OCI-LY3 (cell line): ENCODE results near the gene MLLT10.
"Not testable (repeated sequence)": the region's sequence is repeated elsewhere in the genome, so short reads cannot be mapped to it uniquely, and the experiment has no call there.

ENCODE experiments used
- H2AFZ ChIP-seq: fragments of 200-600, 300-600 bp; shearing (Covaris generic); 2 replicates; pipeline ENCODE4 v1.6.0; 2014; ENCODE audit warnings: antibody characterized with exemption, low read depth, low read length
- H3K27ac ChIP-seq: fragments of 200-600, 300-600 bp; sonication (generic); 2 replicates; pipeline ENCODE4 v1.5.1; 2014; ENCODE audit warnings: mild to moderate bottlenecking, low read length, moderate library complexity, mixed read lengths
- H3K27me3 ChIP-seq: fragments of 200-600, 300-600 bp; sonication (generic); 2 replicates; pipeline ENCODE4 v1.6.1; 2014; ENCODE audit warnings: low read depth, low read length, mixed read lengths
- H3K36me3 ChIP-seq: fragments of 200-600, 300-600 bp; sonication (generic); replicated peaks from 2 replicates; pipeline ENCODE3; 2014; ENCODE audit warnings: low read depth, low read length, mixed read lengths
- H3K4me1 ChIP-seq: fragments of 300-600, 200-600 bp; sonication (generic); 2 replicates; pipeline ENCODE4 v1.6.1; 2014; ENCODE audit warnings: low read length, mixed read lengths
- H3K4me2 ChIP-seq: fragments of 200-600, 300-600 bp; sonication (generic); 2 replicates; pipeline ENCODE4 v1.6.1; 2014; ENCODE audit warnings: low read length, mixed read lengths
- H3K4me3 ChIP-seq: fragments of 300-600, 200-600 bp; sonication (generic); 2 replicates; pipeline ENCODE4 v1.5.1; 2014; ENCODE audit warnings: antibody characterized with exemption, mild to moderate bottlenecking, low read length, moderate library complexity
- H3K79me2 ChIP-seq: fragments of 300-600, 200-600 bp; shearing (Covaris generic); 2 replicates; pipeline ENCODE4 v1.6.1; 2014; ENCODE audit warnings: mild to moderate bottlenecking, low read length, mixed read lengths
- H3K9ac ChIP-seq: fragments of 300-600, 200-600 bp; shearing (Covaris generic); 2 replicates; pipeline ENCODE4 v1.6.0; 2014; ENCODE audit warnings: mild to moderate bottlenecking, low read length, moderate library complexity
- H3K9me3 ChIP-seq: fragments of 200-600, 300-600 bp; shearing (Covaris generic); 2 replicates; pipeline ENCODE4 v1.6.1; 2014; ENCODE audit warnings: low read length, mixed read lengths; ENCODE audit not compliant: insufficient read depth
- H4K20me1 ChIP-seq: fragments of 200-600, 300-600 bp; sonication (generic); 2 replicates; pipeline ENCODE4 v1.6.1; 2016; ENCODE audit warnings: low read length, mixed read lengths; ENCODE audit not compliant: insufficient read depth
- EZH2phosphoT487 ChIP-seq: fragments of 200-600 bp; shearing (Covaris generic); IDR thresholded peaks from 2 replicates; pipeline ENCODE4 v1.6.1; 2018; ENCODE audit warnings: antibody characterized with exemption, mixed run types, low read depth
- TF ChIP-seq, protein P1 (sequence below): fragments of 200-600, 300-600 bp; sonication (generic); IDR thresholded peaks from 2 replicates; pipeline ENCODE4 v1.5.1; 2014; ENCODE audit warnings: antibody characterized with exemption, low read length, low read depth

MLLT10 gene

DNA sequence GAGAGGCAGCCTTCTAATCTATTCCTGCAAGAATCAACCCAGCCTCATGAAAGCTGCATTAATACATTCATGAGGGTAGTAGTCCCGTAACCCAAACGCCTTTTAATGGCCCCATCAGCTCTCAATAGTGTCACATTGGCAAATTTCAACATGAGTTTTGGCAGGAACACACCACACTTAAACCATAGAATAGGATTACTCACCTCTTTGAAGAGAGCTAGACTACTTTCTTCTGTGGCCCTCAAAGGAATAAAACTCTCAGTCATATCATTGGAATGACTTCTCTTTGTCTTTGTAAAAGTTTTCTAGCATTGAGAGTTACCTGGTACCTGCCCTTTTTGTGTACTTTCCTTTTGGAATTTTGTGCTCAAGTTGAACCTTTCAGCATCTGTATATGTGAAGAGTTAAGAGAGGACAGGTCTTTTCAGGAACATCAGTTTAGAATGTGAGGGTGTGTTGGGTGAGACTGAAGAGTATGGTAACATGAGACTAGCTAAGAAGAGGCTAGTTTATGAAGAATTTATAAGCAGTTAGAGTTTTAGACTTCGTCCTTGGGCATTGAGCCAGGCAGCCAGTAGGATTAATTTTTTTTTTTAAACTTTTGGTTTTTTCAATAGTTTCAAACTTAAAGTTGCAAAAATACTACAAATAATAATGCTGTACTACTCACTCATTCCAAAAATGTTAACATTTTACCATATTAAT lies 92.6 kb downstream of the MLLT10 start:
- no peak overlapping the region for H3K9ac ChIP-seq
- H3K9me3 ChIP-seq: no peaks in the 10 kb centered on the region
- no peak overlapping the region for H3K27ac ChIP-seq
- H3K4me1 ChIP-seq: no peaks in the 10 kb centered on the region
- H2AFZ ChIP-seq: no peak overlapping the region
- H3K4me3 ChIP-seq: no peak overlapping the region
- H3K36me3 ChIP-seq: no peaks in the 10 kb centered on the region
- no peaks in the 10 kb centered on the region for H3K27me3 ChIP-seq
- no peaks in the 10 kb centered on the region for H3K79me2 ChIP-seq
- no peaks in the 10 kb centered on the region; the same call in 1 of the 2 replicates for H4K20me1 ChIP-seq
- H3K4me2 ChIP-seq: no peak overlapping the region
- TF ChIP-seq, protein P1, sequence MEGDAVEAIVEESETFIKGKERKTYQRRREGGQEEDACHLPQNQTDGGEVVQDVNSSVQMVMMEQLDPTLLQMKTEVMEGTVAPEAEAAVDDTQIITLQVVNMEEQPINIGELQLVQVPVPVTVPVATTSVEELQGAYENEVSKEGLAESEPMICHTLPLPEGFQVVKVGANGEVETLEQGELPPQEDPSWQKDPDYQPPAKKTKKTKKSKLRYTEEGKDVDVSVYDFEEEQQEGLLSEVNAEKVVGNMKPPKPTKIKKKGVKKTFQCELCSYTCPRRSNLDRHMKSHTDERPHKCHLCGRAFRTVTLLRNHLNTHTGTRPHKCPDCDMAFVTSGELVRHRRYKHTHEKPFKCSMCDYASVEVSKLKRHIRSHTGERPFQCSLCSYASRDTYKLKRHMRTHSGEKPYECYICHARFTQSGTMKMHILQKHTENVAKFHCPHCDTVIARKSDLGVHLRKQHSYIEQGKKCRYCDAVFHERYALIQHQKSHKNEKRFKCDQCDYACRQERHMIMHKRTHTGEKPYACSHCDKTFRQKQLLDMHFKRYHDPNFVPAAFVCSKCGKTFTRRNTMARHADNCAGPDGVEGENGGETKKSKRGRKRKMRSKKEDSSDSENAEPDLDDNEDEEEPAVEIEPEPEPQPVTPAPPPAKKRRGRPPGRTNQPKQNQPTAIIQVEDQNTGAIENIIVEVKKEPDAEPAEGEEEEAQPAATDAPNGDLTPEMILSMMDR: no peak
- no peak for TF ChIP-seq EZH2phosphoT487

DNA sequence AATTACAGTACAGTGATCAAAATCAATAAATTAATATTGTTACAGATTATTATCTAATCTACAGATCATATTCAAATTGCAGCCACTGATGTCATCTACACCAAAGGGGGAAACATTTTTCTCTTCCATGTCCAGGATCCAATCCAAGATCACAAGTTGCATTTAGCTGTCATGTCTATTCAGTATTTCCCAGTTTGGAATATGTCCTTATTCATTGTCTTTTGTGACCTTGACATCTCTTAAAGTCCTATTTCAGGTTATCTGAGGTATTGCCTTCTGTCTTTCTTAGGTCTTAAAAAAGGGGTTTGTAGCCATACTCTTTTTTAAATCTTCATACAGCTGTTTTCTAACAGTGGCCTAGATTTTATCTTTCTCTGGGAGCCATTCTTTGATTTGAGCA lies 93.3 kb downstream of the MLLT10 start:
- Histone ChIP-seq H2AFZ (no peak overlapping the region), H3K4me2 (no peak overlapping the region), H3K27ac (no peak overlapping the region), H3K9me3 (no peaks in the 10 kb centered on the region), H3K9ac (no peak overlapping the region), H3K4me1 (no peaks in the 10 kb centered on the region), H3K27me3 (no peaks in the 10 kb centered on the region), H3K36me3 (no peaks in the 10 kb centered on the region), H3K79me2 (no peaks in the 10 kb centered on the region), H3K4me3 (no peak overlapping the region), H4K20me1 (no peaks in the 10 kb centered on the region; the same call in 1 of the 2 replicates)
- TF ChIP-seq, protein P1: no peak
- no peak for TF ChIP-seq EZH2phosphoT487

DNA sequence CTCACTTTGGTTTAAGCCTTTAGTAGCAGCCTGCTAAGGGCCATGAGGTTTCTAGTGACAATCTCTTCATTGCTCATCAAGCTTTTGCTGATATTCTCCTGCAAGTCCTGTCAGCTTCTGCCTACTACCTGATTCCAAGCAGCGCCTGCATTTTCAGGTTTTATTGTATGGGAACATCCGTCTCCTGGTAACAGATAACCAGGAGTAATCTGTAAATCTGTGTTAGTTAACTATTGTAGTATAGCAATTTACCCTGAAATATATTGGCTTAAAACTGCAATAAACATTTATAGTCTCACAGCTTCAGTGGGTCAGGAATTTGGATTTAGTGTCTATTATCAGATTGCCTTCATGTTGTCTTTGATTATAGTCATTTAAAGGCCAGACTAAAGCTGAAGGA lies 94.0 kb downstream of the MLLT10 start:
- H3K27me3 ChIP-seq: no peaks in the 10 kb centered on the region
- no peak overlapping the region for H2AFZ ChIP-seq
- H3K4me3 ChIP-seq: no peak overlapping the region
- no peaks in the 10 kb centered on the region for H3K79me2 ChIP-seq
- no peak for TF ChIP-seq EZH2phosphoT487
- TF ChIP-seq, protein P1: no peak
- no peaks in the 10 kb centered on the region; the same call in 1 of the 2 replicates for H4K20me1 ChIP-seq
- H3K9ac ChIP-seq: no peak overlapping the region
- no peaks in the 10 kb centered on the region for H3K36me3 ChIP-seq
- H3K4me1 ChIP-seq: no peaks in the 10 kb centered on the region
- no peaks in the 10 kb centered on the region for H3K9me3 ChIP-seq
- H3K27ac ChIP-seq: no peak overlapping the region
- no peak overlapping the region for H3K4me2 ChIP-seq

DNA sequence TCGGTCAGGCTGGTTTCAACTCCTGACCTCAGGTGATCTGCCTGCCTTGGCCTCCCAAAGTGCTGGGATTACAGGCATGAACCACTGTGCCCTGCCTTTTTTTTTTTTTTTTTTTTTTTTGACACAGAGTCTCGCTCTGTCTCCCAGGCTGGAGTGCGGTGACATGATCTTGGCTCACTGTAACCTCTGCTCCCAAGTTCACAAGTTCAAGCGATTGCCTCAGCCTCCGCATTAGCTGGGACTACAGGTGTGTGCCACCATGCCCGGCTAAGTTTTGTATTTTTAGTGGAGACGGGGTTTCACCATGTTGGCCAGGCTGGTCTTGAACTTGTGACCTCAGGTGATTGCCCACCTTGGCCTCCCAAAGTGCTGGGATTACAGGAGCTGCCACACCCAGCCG lies 94.6 kb downstream of the MLLT10 start:
- not testable (repeated sequence) for H3K79me2 ChIP-seq, H3K9ac ChIP-seq, H3K9me3 ChIP-seq, H3K27ac ChIP-seq, H3K4me2 ChIP-seq, H3K27me3 ChIP-seq, H2AFZ ChIP-seq, H4K20me1 ChIP-seq, H3K4me3 ChIP-seq, H3K4me1 ChIP-seq, H3K36me3 ChIP-seq
